ENCODE results near the gene PTN.

PTN gene

DNA sequence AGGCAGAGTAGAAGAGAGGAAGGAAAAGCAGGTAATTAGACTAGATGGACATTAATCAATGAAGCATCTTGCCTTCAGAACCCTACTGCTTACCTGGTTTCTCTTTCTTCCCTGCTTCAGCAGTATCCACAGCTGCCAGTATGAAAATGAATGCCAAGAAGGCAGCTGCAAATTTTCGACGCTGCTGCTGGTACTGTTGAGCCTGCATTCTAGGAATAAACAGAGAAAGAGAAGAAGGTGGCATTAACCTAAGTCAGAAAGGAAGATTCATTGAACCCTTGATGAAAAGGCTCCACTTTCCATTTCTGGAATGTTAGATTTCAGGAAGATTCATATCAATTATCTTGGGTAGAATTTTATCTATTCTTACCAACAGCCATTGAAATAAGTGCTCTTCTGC lies 88.8 kb downstream of the PTN start:
- Histone ChIP-seq H3K4me1 (ENCODE audit: control insufficient read depth, insufficient read depth, low read length) (no peaks in the 10 kb centered on the region), H3K9me3 (ENCODE audit: control insufficient read depth, insufficient read depth, low read depth, low read length) (no peaks in the 10 kb centered on the region), H3K27ac (ENCODE audit: extremely low read depth, low read depth, low read length) (no peak overlapping the region), H3K4me3 (ENCODE audit: low read depth, low read length) (no peak overlapping the region), H3K36me3 (ENCODE audit: control insufficient read depth in 2 of 2, insufficient read depth in 1 of 2, low read length in 2 of 2) (no peaks in the 10 kb centered on the region)
- no peak for TF ChIP-seq ZXDB (tag by site-specific recombination; IDR thresholded peaks at IDR 0.05)
- TF ChIP-seq ZNF146 (tag by site-specific recombination; IDR thresholded peaks at IDR 0.05): no peak
- TF ChIP-seq, protein P1, sequence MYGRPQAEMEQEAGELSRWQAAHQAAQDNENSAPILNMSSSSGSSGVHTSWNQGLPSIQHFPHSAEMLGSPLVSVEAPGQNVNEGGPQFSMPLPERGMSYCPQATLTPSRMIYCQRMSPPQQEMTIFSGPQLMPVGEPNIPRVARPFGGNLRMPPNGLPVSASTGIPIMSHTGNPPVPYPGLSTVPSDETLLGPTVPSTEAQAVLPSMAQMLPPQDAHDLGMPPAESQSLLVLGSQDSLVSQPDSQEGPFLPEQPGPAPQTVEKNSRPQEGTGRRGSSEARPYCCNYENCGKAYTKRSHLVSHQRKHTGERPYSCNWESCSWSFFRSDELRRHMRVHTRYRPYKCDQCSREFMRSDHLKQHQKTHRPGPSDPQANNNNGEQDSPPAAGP (tag by site-specific recombination; IDR thresholded peaks at IDR 0.05): no peak
- no peak for TF ChIP-seq ZNF555 (tag by site-specific recombination; conservative IDR thresholded peaks at IDR 0.05)
- TF ChIP-seq KLF10 (tag by site-specific recombination; IDR thresholded peaks at IDR 0.05): no peak
- TF ChIP-seq ZNF777 (tag by site-specific recombination; IDR thresholded peaks at IDR 0.05; ENCODE audit: borderline replicate concordance): no peak
- TF ChIP-seq ZNF626 (tag by site-specific recombination; IDR thresholded peaks at IDR 0.05): no peak
- no peak for TF ChIP-seq ZSCAN16 (tag by site-specific recombination; IDR thresholded peaks at IDR 0.05)
- TF ChIP-seq ZNF664 (tag by site-specific recombination; IDR thresholded peaks at IDR 0.05): no peak
- no peak for TF ChIP-seq ZNF549 (tag by site-specific recombination; IDR thresholded peaks at IDR 0.05)
- TF ChIP-seq, protein P2, sequence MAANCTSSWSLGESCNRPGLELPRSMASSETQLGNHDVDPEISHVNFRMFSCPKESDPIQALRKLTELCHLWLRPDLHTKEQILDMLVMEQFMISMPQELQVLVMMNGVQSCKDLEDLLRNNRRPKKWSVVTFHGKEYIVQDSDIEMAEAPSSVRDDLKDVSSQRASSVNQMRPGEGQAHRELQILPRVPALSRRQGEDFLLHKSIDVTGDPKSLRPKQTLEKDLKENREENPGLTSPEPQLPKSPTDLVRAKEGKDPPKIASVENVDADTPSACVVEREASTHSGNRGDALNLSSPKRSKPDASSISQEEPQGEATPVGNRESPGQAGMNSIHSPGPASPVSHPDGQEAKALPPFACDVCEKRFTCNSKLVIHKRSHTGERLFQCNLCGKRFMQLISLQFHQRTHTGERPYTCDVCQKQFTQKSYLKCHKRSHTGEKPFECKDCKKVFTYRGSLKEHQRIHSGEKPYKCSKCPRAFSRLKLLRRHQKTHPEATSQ (tag by site-specific recombination; IDR thresholded peaks at IDR 0.05): no peak
- TF ChIP-seq ZBTB20 (tag by site-specific recombination; IDR thresholded peaks at IDR 0.05): no peak
- TF ChIP-seq KLF1 (tag by site-specific recombination; IDR thresholded peaks at IDR 0.05): no peak
- TF ChIP-seq ZNF624 (tag by site-specific recombination; IDR thresholded peaks at IDR 0.05): no peak
- TF ChIP-seq, protein P3, sequence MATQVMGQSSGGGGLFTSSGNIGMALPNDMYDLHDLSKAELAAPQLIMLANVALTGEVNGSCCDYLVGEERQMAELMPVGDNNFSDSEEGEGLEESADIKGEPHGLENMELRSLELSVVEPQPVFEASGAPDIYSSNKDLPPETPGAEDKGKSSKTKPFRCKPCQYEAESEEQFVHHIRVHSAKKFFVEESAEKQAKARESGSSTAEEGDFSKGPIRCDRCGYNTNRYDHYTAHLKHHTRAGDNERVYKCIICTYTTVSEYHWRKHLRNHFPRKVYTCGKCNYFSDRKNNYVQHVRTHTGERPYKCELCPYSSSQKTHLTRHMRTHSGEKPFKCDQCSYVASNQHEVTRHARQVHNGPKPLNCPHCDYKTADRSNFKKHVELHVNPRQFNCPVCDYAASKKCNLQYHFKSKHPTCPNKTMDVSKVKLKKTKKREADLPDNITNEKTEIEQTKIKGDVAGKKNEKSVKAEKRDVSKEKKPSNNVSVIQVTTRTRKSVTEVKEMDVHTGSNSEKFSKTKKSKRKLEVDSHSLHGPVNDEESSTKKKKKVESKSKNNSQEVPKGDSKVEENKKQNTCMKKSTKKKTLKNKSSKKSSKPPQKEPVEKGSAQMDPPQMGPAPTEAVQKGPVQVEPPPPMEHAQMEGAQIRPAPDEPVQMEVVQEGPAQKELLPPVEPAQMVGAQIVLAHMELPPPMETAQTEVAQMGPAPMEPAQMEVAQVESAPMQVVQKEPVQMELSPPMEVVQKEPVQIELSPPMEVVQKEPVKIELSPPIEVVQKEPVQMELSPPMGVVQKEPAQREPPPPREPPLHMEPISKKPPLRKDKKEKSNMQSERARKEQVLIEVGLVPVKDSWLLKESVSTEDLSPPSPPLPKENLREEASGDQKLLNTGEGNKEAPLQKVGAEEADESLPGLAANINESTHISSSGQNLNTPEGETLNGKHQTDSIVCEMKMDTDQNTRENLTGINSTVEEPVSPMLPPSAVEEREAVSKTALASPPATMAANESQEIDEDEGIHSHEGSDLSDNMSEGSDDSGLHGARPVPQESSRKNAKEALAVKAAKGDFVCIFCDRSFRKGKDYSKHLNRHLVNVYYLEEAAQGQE (tag by site-specific recombination; IDR thresholded peaks at IDR 0.05): no peak
- POLR2A ChIA-PET: no interaction called here
- CTCF ChIA-PET: no interaction called here

DNA sequence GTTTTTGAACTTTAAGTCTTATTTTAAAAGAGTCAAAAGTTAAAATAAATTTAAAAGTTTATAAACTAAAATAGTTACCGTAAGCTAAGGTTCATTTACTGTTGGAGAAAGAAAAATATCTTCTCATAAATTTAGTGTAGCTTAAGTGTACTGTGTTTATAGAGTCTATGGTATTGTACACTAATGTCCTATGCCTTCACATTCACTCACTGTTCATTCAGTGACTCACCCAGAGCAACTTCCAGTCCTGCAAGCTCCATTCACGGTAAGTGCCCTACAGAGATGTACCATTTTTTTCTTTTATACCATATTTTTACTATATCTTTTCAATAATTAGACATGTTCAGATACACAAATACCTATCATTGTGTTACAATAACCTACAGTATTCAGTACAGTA lies 97.6 kb downstream of the PTN start:
- no peaks in the 10 kb centered on the region for H3K4me1 ChIP-seq (ENCODE audit: control insufficient read depth, insufficient read depth, low read length)
- no peaks in the 10 kb centered on the region for H3K9me3 ChIP-seq (ENCODE audit: control insufficient read depth, insufficient read depth, low read depth, low read length)
- no peak overlapping the region for H3K27ac ChIP-seq (ENCODE audit: extremely low read depth, low read depth, low read length)
- TF ChIP-seq ZFP3 (tag by site-specific recombination; IDR thresholded peaks at IDR 0.05; ENCODE audit: low read depth) (no peak), ZNF184 (tag by site-specific recombination; IDR thresholded peaks at IDR 0.05) (no peak), ZNF112 (tag by site-specific recombination; IDR thresholded peaks at IDR 0.05) (no peak), SP7 (tag by site-specific recombination; IDR thresholded peaks at IDR 0.05) (no peak), ZNF324 (tag by site-specific recombination; IDR thresholded peaks at IDR 0.05) (no peak), ZNF155 (tag by site-specific recombination; IDR thresholded peaks at IDR 0.05) (no peak), ZNF175 (tag by site-specific recombination; IDR thresholded peaks at IDR 0.05) (no peak), ZNF785 (tag by site-specific recombination; IDR thresholded peaks at IDR 0.05) (no peak), ZEB2 (tag by site-specific recombination; IDR thresholded peaks at IDR 0.05) (no peak), ZNF24 (tag by site-specific recombination; IDR thresholded peaks at IDR 0.05) (no peak)
- TF ChIP-seq, protein P4, sequence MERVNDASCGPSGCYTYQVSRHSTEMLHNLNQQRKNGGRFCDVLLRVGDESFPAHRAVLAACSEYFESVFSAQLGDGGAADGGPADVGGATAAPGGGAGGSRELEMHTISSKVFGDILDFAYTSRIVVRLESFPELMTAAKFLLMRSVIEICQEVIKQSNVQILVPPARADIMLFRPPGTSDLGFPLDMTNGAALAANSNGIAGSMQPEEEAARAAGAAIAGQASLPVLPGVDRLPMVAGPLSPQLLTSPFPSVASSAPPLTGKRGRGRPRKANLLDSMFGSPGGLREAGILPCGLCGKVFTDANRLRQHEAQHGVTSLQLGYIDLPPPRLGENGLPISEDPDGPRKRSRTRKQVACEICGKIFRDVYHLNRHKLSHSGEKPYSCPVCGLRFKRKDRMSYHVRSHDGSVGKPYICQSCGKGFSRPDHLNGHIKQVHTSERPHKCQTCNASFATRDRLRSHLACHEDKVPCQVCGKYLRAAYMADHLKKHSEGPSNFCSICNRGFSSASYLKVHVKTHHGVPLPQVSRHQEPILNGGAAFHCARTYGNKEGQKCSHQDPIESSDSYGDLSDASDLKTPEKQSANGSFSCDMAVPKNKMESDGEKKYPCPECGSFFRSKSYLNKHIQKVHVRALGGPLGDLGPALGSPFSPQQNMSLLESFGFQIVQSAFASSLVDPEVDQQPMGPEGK (tag by site-specific recombination; IDR thresholded peaks at IDR 0.05): no peak
- H3K4me3 ChIP-seq (ENCODE audit: low read depth, low read length): no peak overlapping the region
- ChIA-PET CTCF (interaction anchor here (0.7 kb wide), 1 partner anchor 209 kb away, joined by 3 read pairs; no protein-coding TSS in a partner anchor), POLR2A (no interaction called here)
- no peaks in the 10 kb centered on the region for H3K36me3 ChIP-seq (ENCODE audit: control insufficient read depth in 2 of 2, insufficient read depth in 1 of 2, low read length in 2 of 2)

Data from HEK293 (cell line).